Fibroblast of skin of back (primary cell): Measurements from ENCODE around the gene TNFRSF25.
"Not testable (repeated sequence)": the region's sequence is repeated elsewhere in the genome, so short reads cannot be mapped to it uniquely, and the experiment has no call there.

ENCODE experiments used
- DNase-seq: peaks from one replicate; pipeline ENCODE4 v3.0.0-alpha.2; 2013

TNFRSF25 gene

GRCh38 chr1:6501279-6501813, 35.4 kb upstream of the TNFRSF25 start:
- no peak for DNase-seq

GRCh38 chr1:6500544-6501278, 34.7 kb upstream of the TNFRSF25 start:
- no peak for DNase-seq

- no peak for DNase-seq
These were observed 33.3 kb upstream of the TNFRSF25 start for GRCh38 chr1:6499296-6499695.

GRCh38 chr1:6498576-6499111, 32.7 kb upstream of the TNFRSF25 start:
- no peak for DNase-seq

GRCh38 chr1:6497867-6498575, 32.0 kb upstream of the TNFRSF25 start:
- no peak for DNase-seq

GRCh38 chr1:6497215-6497866, 31.4 kb upstream of the TNFRSF25 start:
- peak; percentile 53 for DNase-seq

- DNase-seq: no peak
These were observed 30.9 kb upstream of the TNFRSF25 start for GRCh38 chr1:6496890-6497214.

- DNase-seq: no peak
These were observed 30.4 kb upstream of the TNFRSF25 start for GRCh38 chr1:6496365-6496721.

- no peak for DNase-seq
These were observed 29.8 kb upstream of the TNFRSF25 start for GRCh38 chr1:6495540-6496364.

- no peak for DNase-seq
These were observed 29.1 kb upstream of the TNFRSF25 start for GRCh38 chr1:6495041-6495441.

GRCh38 chr1:6494627-6495026, 28.7 kb upstream of the TNFRSF25 start:
- no peak for DNase-seq

- DNase-seq: not testable (repeated sequence)
These were observed 27.9 kb upstream of the TNFRSF25 start for GRCh38 chr1:6493834-6494223.

- DNase-seq: no peak
These were observed 26.0 kb upstream of the TNFRSF25 start for GRCh38 chr1:6491966-6492365.

GRCh38 chr1:6491480-6491962, 25.5 kb upstream of the TNFRSF25 start, which contains the start of gene PLEKHG5:
PLEKHG5 (minus strand) TSS chr1:6491667; CDS start chr1:6477571, 14,096 bp downstream.
- peak; percentile 93 for DNase-seq

GRCh38 chr1:6491081-6491449, 25.1 kb upstream of the TNFRSF25 start:
- DNase-seq: no peak

GRCh38 chr1:6490181-6491080, 24.5 kb upstream of the TNFRSF25 start:
- DNase-seq: peak; percentile 75

- DNase-seq: peak; percentile 72
These were observed 23.8 kb upstream of the TNFRSF25 start for GRCh38 chr1:6489799-6490180.

- no peak for DNase-seq
These were observed 23.4 kb upstream of the TNFRSF25 start for GRCh38 chr1:6489383-6489765.

- peak; percentile 26 for DNase-seq
These were observed 22.8 kb upstream of the TNFRSF25 start for GRCh38 chr1:6488602-6489382.

GRCh38 chr1:6487804-6488484, 22.0 kb upstream of the TNFRSF25 start:
- no peak for DNase-seq
